Measurements from ENCODE around the gene USH2A.
"Not testable (repeated sequence)": the region's sequence is repeated elsewhere in the genome, so short reads cannot be mapped to it uniquely, and the experiment has no call there.

Gene USH2A

GRCh38 chr1:216193839-216194443, 229.3 kb downstream of the USH2A start:
- no peak for DNase-seq

- DNase-seq = no peak
Observed at GRCh38 chr1:216190438-216190837, 232.8 kb downstream of the USH2A start.

GRCh38 chr1:216186816-216187215, 236.4 kb downstream of the USH2A start:
- DNase-seq = no peak

- no peak for DNase-seq
Observed at GRCh38 chr1:216186141-216186540, 237.1 kb downstream of the USH2A start.

GRCh38 chr1:216184126-216184680, 239.0 kb downstream of the USH2A start:
- DNase-seq = no peak

GRCh38 chr1:216183454-216183853, 239.8 kb downstream of the USH2A start:
- DNase-seq = no peak

GRCh38 chr1:216183007-216183406, 240.2 kb downstream of the USH2A start:
- DNase-seq = no peak

GRCh38 chr1:216181590-216181989, 241.7 kb downstream of the USH2A start:
- no peak for DNase-seq

- no peak for DNase-seq
Observed at GRCh38 chr1:216178281-216178680, 245.0 kb downstream of the USH2A start.

GRCh38 chr1:216176970-216177369, 246.3 kb downstream of the USH2A start:
- no peak for DNase-seq

- DNase-seq = no peak
Observed at GRCh38 chr1:216175714-216176113, 247.5 kb downstream of the USH2A start.

GRCh38 chr1:216173376-216173995, 249.8 kb downstream of the USH2A start:
- no peak for DNase-seq

- DNase-seq = no peak
Observed at GRCh38 chr1:216169351-216169750, 253.9 kb downstream of the USH2A start.

GRCh38 chr1:216168546-216168945, 254.7 kb downstream of the USH2A start:
- DNase-seq = no peak

- no peak for DNase-seq
Observed at GRCh38 chr1:216154063-216154462, 269.2 kb downstream of the USH2A start.

GRCh38 chr1:216153130-216153529, 270.1 kb downstream of the USH2A start:
- DNase-seq = no peak

- not testable (repeated sequence) for DNase-seq
Observed at GRCh38 chr1:216145451-216146018, 277.7 kb downstream of the USH2A start.

GRCh38 chr1:216144661-216145450, 278.4 kb downstream of the USH2A start:
- DNase-seq = no peak

- no peak for DNase-seq
Observed at GRCh38 chr1:216142921-216143320, 280.3 kb downstream of the USH2A start.

GRCh38 chr1:216140730-216141524, 282.3 kb downstream of the USH2A start:
- no peak for DNase-seq

- no peak for DNase-seq
Observed at GRCh38 chr1:216124192-216124781, 299.0 kb downstream of the USH2A start.

All from stimulated activated CD4-positive, alpha-beta T cell treated with anti-CD3 and anti-CD28 coated beads, Interleukin-15, amount 100 ng/mL, for 24 hours (primary cell).